NCI-H2196 treated with DMSO at 0.1 percent for 48 hours (cell line): ENCODE measurements around the gene GAA.
A peak's percentile ranks its signal among the peaks of the same experiment; 100 is the strongest.
"Not testable (repeated sequence)": the region's sequence is repeated elsewhere in the genome, so short reads cannot be mapped to it uniquely, and the experiment has no call there.

Source experiments
- DNase-seq: peaks from one replicate; lab custom pipeline; 2025; ENCODE audit not compliant: unreplicated experiment; lab: John Stamatoyannopoulos, UW

Gene GAA

DNA sequence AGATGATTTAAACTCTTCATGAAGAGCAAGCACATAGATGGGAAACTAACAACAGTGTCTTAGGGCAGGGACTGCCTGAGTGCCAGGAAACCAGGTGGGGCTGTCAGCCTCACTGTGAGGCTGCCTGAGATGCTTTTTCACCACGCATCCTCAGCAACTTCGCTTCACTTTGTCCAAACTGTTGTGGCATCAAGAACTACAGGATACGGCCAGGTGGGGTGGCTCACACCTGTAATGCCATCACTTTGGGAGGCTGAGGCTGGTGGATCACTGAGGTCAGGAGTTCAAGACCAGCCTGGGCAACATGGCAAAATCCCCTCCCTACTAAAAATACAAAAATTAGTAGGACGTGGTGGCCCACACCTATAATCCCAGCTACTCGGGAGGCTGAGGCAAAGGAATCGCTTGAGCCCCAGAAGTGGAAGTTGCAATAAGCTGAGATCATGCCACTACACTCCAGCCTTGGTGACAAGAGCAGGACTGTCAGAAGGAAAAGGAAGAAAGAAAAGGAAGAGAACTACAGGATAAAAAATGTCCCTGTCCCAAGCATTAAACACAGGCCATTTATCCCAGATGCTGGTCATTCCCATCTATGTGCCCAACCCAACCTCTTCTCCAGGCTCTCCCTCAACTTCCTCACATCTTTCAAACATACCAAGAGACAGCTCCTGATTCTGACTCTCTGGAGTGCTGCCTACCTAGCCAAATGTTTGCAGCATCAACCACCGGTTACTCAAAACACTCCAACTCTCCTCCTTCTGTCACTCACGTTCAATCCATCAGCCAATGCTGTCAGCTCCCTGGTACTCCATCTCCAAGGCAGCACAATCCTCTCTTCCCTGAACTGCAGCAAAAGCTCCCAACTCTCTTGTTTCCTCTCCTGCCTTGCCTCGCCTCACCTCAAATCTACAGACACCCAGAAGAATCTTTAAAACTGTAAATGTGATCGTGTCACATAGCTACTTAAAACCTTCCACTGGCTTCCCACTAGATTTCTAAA is 44.0 kb downstream of the GAA start:
- no peak for DNase-seq

DNA sequence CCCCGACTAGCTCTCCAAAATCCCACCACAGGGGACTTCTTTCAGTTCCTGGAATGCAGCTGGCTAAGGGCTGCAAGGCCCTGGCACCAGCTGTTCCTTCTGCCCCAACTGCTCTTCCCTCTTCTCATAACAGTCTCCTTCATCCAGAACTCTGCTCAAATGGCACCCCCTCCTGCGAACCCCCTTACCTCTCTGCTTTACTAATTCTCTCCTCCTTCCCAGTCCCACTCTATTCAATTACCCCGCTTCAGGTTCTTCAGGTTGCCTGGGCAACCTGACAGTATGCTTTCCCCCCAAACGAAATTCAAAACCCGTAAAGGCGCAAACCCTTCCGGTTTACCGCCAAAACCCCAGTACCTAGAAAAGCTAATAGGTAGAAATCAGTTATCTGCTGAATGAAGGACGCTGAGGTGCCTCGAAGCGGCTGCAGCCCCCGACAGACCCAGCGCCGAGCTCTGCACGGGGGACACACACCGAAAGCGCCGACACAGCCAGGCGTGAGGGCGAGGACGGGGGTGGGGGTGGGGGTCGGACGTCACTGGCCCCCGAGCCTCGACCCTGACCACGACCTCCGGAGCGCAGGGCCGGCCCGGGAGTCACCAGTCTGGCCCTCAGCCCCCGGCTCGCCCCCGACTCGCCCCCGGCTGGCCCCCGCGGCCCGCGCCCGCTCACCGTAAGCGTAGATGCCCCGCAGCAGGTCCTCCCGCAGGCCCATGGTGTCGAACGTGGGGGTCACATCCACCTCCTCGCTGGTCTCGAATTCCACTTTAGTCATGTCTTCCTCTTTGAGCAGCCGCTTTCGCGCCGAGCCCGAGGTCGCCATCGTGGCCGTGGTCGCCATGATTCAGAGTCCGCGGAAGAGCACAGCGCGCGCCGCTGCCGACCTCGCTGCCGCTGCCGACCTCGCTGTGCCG is 45.0 kb downstream of the GAA start:
- DNase-seq: no peak

DNA sequence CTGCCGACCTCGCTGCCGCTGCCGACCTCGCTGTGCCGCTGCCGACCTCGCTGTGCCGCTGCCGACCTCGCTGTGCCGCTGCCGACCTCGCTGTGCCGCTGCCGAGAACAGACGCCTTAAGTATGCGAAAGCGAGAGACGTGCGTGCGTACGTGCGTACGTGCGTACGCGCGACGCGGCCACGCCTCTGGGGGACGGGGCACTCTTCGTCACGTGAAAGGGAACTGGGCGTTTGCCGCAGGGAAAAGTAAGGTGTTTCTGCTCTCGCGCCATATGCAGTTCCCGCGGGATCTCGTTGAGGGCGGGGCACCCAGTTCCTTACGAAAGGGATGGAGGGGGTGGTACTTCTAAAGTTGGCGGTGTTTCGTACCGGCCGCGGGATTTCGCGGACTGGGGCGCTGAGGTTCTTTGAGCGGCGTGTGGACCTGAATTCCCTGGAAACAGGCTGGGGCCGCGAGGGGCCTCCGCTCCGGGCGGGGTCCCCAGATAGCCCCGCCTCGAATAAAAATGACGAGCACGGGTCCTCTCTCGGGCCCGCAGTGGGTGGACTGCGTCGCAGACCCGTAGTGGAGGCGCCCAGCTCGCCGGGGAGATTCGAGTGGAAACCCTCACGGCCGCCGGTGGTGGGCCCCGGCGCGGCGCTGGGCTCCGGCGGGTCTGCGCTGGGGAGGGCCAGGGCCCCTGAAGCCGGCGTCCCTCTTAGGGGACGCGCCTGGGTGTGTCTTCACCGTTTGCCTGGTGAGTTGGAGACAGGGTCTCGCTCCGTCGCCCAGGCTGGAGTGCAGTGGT is 45.8 kb downstream of the GAA start, which contains the start of gene EIF4A3:
Gene EIF4A3 (minus strand): TSS at position 94 of the 788 bp plus-strand sequence. CDS start 167 bp downstream, outside the sequence.
- peak; percentile 99 for DNase-seq

DNA sequence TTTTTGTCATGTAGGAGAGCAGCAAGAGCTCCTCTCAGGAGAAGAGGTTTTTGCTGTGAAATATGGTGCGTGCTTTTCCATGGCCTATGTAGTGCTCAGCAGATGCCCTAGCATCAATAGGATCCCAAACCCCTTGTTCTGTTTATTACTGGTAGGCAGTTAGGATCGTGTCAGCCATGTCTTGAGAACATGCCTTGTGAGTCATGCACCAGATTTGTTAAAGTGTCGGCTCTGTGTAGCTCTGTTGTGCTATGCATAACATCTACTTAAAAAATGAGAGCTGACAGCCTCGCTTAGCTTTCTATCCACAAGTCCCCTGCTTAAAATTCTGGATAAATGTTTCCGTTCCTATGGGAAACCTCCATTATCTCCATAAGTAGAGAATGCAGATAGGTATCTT is 50.0 kb downstream of the GAA start:
- DNase-seq: no peak

DNA sequence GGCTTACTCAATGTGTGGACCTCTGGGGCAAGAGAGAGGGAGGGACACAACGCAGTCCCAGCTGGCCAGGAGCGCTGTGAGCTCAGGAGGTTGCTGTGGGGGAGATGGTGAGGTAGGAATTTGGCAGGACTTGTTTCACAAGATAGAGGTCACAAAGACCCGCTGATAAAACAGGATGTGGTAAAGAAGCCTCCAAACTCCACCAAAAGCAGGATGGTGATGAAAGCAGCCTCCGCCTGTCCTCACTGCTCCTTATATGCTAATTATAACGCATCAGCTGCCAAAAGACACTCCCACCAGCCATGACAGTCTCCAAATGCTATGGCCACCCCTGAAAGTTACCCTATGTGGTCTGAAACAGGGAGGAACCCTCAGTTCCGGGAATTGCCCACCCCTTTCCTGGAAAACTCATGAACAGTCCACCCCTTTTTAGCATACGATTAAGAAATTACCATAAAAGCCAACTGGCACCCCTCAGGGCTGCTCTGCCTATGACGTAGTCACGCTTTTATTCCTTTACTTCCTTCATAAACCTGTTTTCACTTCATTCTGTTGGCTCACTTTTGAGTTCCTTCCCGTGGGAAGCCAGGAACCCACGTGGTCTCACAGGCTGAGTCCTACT is 50.8 kb downstream of the GAA start:
- DNase-seq: no peak

DNA sequence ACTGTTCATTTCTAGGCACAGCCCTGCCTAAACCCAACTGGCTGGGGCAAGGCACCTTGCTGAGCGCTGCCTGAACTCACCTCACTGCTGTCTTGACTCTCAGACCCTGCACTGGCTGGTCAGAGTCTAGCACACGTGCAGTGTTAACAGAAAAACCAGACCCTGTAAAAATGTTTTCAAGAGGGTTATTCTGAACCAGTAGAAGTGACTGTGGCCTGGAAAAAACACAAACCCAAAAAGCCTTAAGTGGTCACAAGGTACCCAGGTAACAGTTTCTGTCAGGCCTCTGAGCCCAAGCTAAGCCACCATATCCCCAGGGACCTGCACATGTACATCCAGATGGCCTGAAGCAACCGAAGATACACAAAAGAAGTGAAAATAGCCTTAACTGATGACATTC is 51.6 kb downstream of the GAA start:
- no peak for DNase-seq

DNA sequence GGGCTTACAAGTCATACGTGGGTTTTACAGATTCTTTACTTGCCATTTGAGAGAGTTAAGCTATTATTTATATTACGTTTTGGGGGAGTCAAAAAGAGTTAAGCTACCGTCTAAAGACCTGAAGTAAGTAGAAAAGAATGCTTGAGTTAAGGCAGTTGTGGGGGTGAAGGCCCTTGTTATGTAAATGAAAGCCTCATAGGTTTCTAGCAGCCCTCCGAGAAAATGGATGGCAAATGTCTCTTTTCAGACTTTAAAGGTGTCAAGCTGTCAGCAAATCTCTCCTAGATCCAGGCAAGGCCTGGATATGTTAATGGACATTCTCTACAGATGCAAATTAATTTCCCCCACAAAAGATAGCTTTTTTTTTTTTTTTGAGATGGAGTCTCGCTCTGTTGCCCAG is 52.8 kb downstream of the GAA start:
- no peak for DNase-seq

DNA sequence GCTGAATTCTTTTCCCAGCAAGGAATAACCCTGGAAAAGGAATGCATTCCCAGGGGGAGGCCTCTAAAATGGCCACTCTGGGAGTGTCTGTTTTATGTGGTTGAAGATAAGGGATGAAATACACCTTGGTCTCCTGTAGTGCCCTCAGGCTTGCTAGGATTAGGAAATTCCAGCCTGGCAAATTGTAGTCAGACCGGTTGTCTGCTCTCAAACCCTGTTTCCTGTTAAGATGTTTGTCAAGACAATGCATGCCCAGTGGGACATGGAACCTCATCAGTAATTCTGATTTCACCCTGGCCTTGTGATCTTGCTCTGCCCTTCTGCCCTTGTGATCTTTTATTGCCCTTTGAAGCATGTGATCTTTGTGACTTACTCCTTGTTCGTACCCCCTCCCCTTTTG is 54.2 kb downstream of the GAA start:
- not testable (repeated sequence) for DNase-seq

DNA sequence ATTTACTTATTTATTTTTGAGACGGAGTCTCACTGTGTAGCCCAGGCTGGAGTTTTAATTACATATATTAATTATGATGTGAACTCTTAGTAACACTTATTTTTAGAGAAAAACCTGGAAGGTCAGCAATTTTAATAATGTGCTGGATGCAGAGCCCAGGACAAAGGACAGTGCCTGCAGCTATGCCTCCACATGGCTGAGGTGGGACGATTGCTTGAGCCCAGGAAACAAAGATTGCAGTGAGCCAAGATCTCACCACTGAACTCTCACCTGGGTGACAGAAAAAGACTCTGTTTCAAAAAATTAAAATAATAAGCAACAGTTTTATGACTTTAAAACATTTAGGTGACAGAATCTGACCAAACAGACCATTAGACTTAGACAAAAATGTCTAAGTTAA is 57.5 kb downstream of the GAA start:
- DNase-seq: no peak

DNA sequence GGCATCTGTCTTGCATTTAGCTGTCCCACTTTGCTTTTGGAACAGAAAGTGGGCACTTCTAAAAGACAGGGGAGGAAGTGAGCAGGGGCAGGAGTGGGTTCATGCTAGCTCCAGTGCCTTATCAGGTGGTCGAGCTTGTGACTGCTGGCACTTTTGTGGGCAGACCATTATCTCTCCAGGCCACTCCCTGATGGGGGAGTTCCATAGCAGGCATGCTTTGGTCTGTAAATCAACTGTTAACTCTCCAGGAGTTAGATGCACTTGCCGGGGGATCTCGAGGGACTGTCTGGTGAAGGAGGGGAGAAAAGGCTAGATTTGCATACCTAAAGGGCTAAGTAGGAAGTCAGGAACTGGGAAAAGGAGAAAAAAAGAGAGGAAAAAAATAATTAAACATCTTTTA is 59.2 kb downstream of the GAA start:
- no peak for DNase-seq

DNA sequence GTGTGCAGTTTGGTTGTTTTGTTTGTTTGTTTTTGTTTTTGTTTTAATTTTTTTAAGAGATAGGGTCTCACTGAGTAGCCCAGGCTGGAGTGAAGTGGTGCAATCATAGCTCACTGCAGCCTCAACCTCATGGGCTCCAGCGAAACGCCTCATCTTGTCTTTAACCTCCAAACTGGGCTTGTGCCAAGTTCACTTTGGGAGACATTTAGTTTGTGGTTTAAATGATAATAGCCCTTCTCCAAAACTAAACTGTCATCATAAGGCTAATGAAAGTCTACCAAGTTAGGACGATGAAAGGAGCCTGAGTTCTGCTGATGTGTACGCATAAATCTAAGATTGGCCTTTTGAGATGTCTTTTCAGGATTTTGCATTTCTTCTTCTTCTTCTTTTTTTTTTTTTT is 62.0 kb downstream of the GAA start:
- DNase-seq: no peak

DNA sequence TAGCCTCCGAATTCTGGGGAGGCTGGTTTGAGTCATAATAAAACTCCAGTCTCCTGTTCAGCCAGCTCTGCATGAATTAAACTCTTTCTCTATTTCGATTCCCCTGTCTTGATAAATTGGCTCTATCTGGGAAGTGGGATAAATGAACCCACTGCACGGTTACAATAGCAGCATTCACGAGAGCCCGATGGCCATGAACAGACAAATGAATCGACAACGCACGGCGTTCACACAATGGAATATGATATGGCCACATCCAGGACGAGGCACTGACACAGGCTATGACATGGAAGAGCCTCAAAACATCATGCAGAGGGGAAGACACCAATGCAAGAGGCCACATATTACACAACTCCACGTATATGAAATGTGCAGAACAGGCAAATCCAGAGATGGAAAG is 62.8 kb downstream of the GAA start:
- no peak for DNase-seq

DNA sequence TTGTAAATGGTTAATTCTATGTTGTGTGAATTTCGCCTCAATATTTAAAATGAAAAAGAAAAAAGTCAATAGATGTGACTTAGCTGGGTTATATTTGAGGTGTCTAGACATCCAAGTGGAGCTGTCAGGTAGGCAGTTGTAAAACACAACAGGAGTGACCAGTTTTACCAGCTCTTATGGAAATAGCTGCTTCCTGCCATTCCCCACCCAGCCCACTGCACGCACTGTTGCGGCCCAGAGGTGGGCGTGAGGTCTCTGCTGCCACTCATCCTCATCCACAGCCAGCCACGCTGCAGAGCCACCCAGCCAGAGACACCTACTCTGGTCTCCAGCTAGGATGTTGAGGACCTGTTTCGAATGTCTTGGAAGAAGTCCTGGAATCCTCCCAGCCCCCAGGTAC is 65.1 kb downstream of the GAA start:
- DNase-seq: no peak

DNA sequence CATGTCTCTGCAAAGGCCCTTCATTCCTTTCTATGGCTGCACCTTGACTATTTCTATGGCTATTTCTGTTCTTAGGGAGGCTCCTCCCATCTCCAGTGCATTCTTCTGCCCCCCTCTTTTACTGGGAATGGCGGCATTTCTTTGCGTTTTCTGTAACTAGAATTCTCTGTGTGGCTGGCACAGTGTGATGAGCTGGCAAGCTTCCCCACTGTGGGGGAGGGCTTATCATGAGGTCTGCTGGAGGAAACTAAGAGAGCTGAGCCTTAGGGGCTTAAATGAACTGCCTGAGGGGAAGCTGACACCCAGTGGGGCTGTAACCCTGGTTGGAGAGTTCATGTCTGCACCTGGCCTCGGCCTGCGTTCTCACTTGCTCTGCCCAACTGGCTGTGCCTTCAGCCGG is 67.0 kb downstream of the GAA start:
- DNase-seq: no peak

DNA sequence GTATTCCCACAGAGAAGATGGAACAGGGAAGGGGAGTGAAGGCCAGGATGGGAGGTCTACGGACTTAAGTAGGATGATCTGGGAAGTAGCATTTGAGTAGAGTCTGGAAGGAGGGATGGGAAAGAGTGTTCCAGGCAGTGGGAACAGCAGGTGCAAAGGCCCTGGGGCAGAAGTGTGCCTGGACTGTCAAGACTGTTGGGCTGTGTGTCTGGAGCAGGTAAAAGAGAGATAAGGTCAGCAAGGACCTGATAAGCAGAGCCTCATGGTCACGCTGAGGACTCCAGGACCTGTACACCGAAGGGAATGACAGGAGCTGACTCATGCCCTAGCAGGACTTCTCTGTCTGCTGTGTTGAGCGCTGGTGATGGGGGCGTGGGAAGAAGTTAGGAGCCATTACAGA is 67.7 kb downstream of the GAA start:
- no peak for DNase-seq
